ENCODE measurements around the gene ANK3. TPM values are rescaled to one million over a fixed set of nuclear protein-coding genes. Genes with fewer than 3 reads are reported as not detected.

ANK3 gene
- total RNA-seq, 1 experiment from 2014 or later: 15.3 TPM

GRCh38 chr10:60138026-60138425 is 251.6 kb downstream of the ANK3 start:
- H3K4me3 ChIP-seq (replicated peaks in 1 of 2; ENCODE audit: low read depth in 1 of 2, low read length in 2 of 2): no peak overlapping the region
- CTCF ChIA-PET: no interaction called here
- RAD21 ChIA-PET (ENCODE audit: low non-redundant PET in 1 of 2, low total read pairs in 2 of 2, uncharacterized antibody in 2 of 2, unreplicated experiment in 2 of 2): no interaction called here
- H2AFZ ChIP-seq (ENCODE audit: low read depth, low read length, poor library complexity, severe bottlenecking): no peak overlapping the region
- BruUV-seq (replicated peaks): no TSS peak
- POLR2A ChIA-PET: no interaction called here
- no peaks in the 10 kb centered on the region for H3K36me3 ChIP-seq (ENCODE audit: control insufficient read depth in 1 of 2, insufficient read depth in 2 of 2, low read length in 2 of 2)
- TF ChIP-seq ZFX (IDR thresholded peaks at IDR 0.05) (no peak), TCF7L2 (IDR thresholded peaks at IDR 0.05; ENCODE audit: borderline replicate concordance, extremely low read depth, insufficient read depth, insufficient read length) (no peak), YY1 (IDR thresholded peaks at IDR 0.05; ENCODE audit: extremely low read depth, insufficient replicate concordance, low read depth, low read length) (no peak), REST (IDR thresholded peaks at IDR 0.05; ENCODE audit: low read depth) (no peak), EZH2 (IDR thresholded peaks at IDR 0.05) (no peak), SP1 (IDR thresholded peaks at IDR 0.05; ENCODE audit: low read depth) (no peak), ZNF274 (IDR thresholded peaks at IDR 0.05; ENCODE audit: low read depth, low read length) (no peak), SRF (IDR thresholded peaks at IDR 0.05; ENCODE audit: low read depth) (no peak), CEBPB (IDR thresholded peaks at IDR 0.05; ENCODE audit: low read depth) (no peak), EGR1 (IDR thresholded peaks at IDR 0.05; ENCODE audit: low read depth) (no peak), ELF1 (IDR thresholded peaks at IDR 0.05; ENCODE audit: borderline replicate concordance, low read depth) (no peak), FOSL1 (IDR thresholded peaks at IDR 0.05; ENCODE audit: low read depth) (no peak), RAD21 (IDR thresholded peaks at IDR 0.05; ENCODE audit: low read depth) (no peak), SIN3A (IDR thresholded peaks at IDR 0.05; ENCODE audit: low read depth) (no peak), ATF3 (IDR thresholded peaks at IDR 0.05) (no peak), MAX (IDR thresholded peaks at IDR 0.05) (no peak), POLR2A (IDR thresholded peaks at IDR 0.05; ENCODE audit: borderline replicate concordance, extremely low read depth, insufficient read depth, insufficient read length) (no peak), EZH2phosphoT487 (IDR thresholded peaks at IDR 0.05; ENCODE audit: borderline replicate concordance) (no peak)
- TF ChIP-seq, protein P1, sequence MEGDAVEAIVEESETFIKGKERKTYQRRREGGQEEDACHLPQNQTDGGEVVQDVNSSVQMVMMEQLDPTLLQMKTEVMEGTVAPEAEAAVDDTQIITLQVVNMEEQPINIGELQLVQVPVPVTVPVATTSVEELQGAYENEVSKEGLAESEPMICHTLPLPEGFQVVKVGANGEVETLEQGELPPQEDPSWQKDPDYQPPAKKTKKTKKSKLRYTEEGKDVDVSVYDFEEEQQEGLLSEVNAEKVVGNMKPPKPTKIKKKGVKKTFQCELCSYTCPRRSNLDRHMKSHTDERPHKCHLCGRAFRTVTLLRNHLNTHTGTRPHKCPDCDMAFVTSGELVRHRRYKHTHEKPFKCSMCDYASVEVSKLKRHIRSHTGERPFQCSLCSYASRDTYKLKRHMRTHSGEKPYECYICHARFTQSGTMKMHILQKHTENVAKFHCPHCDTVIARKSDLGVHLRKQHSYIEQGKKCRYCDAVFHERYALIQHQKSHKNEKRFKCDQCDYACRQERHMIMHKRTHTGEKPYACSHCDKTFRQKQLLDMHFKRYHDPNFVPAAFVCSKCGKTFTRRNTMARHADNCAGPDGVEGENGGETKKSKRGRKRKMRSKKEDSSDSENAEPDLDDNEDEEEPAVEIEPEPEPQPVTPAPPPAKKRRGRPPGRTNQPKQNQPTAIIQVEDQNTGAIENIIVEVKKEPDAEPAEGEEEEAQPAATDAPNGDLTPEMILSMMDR (IDR thresholded peaks at IDR 0.05 in 2 of 3, conservative IDR thresholded peaks at IDR 0.05 in 1 of 3; ENCODE audit: borderline replicate concordance in 1 of 3, insufficient read depth in 1 of 3, low read depth in 2 of 3, low read length in 2 of 3): no peak
- TF ChIP-seq, protein P2, sequence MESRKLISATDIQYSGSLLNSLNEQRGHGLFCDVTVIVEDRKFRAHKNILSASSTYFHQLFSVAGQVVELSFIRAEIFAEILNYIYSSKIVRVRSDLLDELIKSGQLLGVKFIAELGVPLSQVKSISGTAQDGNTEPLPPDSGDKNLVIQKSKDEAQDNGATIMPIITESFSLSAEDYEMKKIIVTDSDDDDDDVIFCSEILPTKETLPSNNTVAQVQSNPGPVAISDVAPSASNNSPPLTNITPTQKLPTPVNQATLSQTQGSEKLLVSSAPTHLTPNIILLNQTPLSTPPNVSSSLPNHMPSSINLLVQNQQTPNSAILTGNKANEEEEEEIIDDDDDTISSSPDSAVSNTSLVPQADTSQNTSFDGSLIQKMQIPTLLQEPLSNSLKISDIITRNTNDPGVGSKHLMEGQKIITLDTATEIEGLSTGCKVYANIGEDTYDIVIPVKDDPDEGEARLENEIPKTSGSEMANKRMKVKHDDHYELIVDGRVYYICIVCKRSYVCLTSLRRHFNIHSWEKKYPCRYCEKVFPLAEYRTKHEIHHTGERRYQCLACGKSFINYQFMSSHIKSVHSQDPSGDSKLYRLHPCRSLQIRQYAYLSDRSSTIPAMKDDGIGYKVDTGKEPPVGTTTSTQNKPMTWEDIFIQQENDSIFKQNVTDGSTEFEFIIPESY (IDR thresholded peaks at IDR 0.05; ENCODE audit: extremely low read depth, insufficient replicate concordance, low read length): no peak
- no peaks in the 10 kb centered on the region for H3K9me2 ChIP-seq (ENCODE audit: insufficient read depth)
- no peak overlapping the region for H3K9ac ChIP-seq (ENCODE audit: low read length)
- no peaks in the 10 kb centered on the region for H3K79me2 ChIP-seq (ENCODE audit: insufficient read depth, low read length)
- no peak for DNase-seq (ENCODE audit: low read depth, low spot score)
- no peaks in the 10 kb centered on the region for H4K20me1 ChIP-seq (ENCODE audit: insufficient read depth)
- peaks cover 13 to 29% of the 10 kb centered on the region in 2 experiments for H3K4me1 ChIP-seq (ENCODE audit: control insufficient read depth in 1 of 2, insufficient read depth in 2 of 2, low read length in 2 of 2)
- H3K4me2 ChIP-seq (ENCODE audit: low read length): no peak overlapping the region
- ATAC-seq: no peak
- intact Hi-C loops (cut with micrococcal nuclease): no loop called here
- no peak overlapping the region for H3K27ac ChIP-seq (ENCODE audit: low read depth, low read length)
- H3K9me3 ChIP-seq (ENCODE audit: control insufficient read depth in 1 of 2, insufficient read depth in 1 of 2, low read depth in 1 of 2, low read length in 2 of 2): no peaks in the 10 kb centered on the region
- H3K27me3 ChIP-seq (ENCODE audit: insufficient read depth, low read length): no peaks in the 10 kb centered on the region
